HG02798 (cell line): ENCODE measurements around the gene ZNF653.

Source experiments
- ATAC-seq: cut with Tn5 transposase; IDR thresholded peaks from one replicate; pipeline ENCODE4 v1.9.1; 2021; ENCODE audit warnings: mild to moderate bottlenecking; ENCODE audit not compliant: unreplicated experiment, poor library complexity

ZNF653 gene

GRCh38 chr19:11505504-11506100, at the start of gene ZNF653:
ZNF653 (minus strand) TSS chr19:11505839; CDS start chr19:11505786, 53 bp downstream.
- peak; percentile 59 for ATAC-seq

DNA sequence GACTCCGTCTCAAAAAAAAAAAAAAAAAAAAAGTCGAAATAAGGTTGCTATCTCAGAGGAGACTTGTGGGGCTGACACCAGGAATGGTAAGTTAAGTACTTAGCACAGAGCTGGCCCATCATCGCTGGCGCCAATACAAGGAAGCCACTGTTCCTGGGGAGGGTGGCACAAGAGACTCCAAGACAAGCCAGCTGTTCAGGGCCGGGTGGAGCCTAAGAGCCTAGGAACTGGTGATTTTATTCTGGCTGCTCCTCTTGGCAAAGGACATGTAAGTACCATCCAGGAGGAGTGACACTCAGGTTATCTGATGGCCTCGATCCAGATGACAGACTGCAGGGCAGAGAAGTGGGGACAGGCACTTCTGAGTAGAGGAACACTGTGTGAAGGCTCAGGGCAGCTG, 49.6 kb upstream of the ZNF653 start:
- no peak for ATAC-seq

GRCh38 chr19:11554160-11554559, 48.5 kb upstream of the ZNF653 start:
- ATAC-seq = no peak

DNA sequence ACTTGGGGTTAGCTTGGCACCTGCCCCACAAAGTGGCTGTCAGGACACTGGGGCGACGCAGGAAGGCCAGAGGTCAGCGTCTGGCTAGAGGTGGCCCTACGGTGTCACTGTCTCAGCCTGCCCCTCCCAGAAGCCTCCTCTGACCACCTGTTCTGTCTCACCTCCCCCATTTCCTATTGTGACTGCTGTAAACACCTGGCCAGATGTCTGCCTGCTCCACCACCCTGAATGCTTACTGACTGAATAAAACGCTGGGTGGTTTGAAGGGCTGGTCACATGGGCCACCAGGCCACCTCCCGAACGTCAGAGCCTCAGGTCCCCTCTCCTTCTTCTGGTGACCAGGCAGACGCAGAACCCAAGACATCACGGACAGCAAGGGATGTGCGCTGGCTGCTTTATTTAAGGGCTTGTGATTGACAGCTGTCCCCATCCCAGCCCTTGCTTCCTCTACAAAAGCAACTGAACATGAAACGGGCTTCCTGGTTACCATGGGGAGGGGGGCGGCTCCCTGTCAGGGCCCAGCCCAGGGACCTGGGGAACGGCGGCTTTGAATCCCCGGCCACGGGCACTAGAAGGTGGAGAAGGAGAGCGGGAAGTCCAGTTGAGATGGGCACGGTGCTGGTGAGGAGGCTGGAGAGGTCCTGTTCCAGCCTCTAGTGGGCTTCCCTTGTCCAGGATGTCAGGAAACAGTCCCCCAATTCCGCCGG, 47.2 kb upstream of the ZNF653 start:
- ATAC-seq = no peak

GRCh38 chr19:11551603-11552235, 46.1 kb upstream of the ZNF653 start:
- ATAC-seq = no peak

GRCh38 chr19:11550265-11550664, 44.6 kb upstream of the ZNF653 start:
- no peak for ATAC-seq

GRCh38 chr19:11549386-11549953, 43.8 kb upstream of the ZNF653 start:
- no peak for ATAC-seq

GRCh38 chr19:11547929-11548700, 42.5 kb upstream of the ZNF653 start:
- ATAC-seq = no peak

GRCh38 chr19:11541238-11541637, 35.6 kb upstream of the ZNF653 start:
- ATAC-seq = no peak

DNA sequence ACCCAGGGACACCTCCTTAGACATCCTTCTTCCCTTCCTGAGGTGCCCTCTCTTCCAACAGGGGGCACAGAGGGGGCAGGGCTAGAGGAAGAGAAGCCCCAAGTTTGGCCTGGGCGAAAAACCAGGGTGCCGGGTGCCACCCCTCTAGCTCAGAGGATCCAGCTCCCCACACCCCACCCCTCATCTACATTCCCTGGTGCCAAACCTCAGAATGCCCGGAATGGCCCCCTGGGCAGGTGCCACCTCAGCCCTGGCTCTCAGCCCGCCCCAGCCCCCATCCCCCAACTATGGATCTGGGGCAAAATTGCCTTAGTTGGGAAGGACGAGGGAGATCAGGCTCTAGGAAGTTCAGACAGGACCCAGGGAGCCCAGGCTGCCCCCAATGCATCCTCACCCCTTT, 35.0 kb upstream of the ZNF653 start:
- ATAC-seq = no peak

DNA sequence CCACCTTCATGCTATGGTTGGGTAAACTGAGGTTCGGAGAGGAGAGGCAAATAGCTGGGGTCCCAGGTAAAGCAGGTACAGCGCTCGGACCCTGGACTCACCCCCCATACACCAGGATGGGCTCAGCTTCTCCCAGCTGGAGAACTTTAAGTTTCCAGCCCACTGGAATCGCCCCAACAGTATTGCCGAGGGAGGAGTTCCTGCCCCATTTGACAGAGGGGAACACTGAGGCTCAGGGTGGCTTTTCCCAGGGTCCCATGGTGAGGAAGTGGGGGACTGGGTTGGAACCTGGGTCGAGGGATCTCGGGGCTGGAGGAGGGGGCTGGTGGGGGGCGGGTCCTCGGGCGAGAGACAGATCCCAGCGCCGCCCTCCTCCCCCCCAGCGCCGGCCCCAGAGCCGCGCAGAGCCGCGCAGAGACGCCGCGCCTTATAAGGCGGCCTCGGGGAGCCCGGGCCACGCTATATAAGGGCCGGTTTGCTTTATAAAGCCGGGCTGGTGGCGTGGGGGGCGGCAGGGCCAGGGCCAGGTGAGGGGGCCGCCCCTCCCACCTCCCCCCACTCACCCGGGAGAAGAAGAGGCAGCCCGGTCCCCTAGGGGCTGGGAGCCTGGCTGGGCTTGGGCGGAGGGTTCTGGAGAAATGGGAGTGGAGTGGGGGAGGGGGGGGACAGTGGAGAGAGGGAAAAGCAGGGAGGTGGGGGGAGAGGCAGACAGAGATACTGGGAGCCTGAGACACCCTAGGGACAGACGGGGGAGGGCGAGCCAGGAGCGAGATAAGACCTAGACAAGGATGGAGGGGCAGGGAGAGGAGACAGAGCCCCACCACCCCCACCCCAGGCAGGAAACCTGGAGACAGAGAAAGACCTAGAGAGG, 34.1 kb upstream of the ZNF653 start:
- no peak for ATAC-seq

- ATAC-seq = no peak
Measured at GRCh38 chr19:11538232-11539036, 32.8 kb upstream of the ZNF653 start, which contains the start of gene CNN1. CNN1 (plus strand) TSS chr19:11538851; CDS start chr19:11538928, 77 bp downstream.

DNA sequence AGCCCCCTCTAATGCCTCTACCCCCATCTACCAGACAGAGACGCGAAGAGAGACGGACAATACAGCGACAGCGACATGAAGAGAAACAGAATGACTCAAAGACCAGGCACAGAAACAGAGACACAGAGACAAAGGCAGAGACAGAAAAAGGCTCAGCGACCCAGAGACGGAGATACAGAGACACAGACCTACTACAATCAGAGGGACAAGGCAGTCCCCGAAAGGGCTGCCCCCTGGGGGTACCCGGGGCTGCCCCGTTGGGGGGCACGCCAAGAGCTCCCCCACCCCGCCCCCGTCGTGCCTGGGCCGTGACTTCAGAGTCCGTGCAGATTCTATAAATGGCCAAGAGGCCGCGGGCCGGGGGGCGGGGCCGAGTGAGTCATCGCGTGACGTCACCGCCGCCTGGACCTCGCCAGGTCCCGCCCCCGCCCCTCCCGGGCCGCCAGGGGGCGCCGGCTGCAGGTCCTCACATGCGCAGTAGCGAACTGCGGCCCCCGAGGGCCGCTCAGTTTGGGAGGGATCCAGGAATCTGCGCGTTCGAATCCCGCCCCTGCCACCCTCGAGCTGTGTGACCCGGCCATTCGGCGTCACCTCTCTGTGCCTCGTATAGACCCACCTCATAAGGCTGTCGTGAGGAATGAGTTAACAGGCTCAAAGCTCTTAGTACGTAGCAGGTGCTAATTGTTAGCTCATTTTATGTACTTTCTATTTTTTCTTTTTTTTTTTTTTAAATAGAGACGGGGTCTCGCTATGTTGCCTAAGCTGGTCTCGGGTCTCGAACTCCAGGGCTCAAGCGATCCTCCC, 30.4 kb upstream of the ZNF653 start:
- peak; percentile 88 for ATAC-seq

GRCh38 chr19:11534948-11535347, 29.3 kb upstream of the ZNF653 start:
- no peak for ATAC-seq

DNA sequence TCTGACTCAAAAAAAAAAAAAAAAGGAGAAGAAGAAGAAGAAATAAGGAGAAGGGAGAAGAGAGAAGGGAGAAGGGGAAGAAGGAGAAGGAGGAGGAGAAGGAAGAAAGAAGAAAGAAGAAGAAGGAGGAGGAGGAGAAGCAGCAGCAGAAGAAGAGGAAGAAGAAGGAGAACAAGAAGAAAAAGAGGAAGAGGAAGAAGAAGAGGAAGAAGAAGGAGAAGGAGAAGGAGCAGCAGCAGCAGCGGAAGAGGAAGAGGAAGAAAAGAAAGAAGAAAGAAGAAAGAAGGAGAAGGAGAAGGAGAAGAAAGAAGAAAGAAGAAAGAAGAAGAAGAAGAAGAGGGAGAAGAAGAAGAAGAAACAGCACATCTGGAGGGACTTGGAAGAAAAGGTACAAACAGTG, 28.9 kb upstream of the ZNF653 start:
- no peak for ATAC-seq

- no peak for ATAC-seq
Measured at GRCh38 chr19:11530432-11530831, 24.8 kb upstream of the ZNF653 start.

- peak; percentile 97 for ATAC-seq
Measured at GRCh38 chr19:11528551-11529341, 23.1 kb upstream of the ZNF653 start, which contains the start of gene ECSIT. ECSIT (minus strand) TSS chr19:11529134; CDS start chr19:11519170, 9,964 bp downstream.
